Nephron progenitor cell (in vitro differentiated cells): ENCODE results near the gene NAXD.
A peak's percentile ranks its signal among the peaks of the same experiment; 100 is the strongest.
"Not testable (repeated sequence)": the region's sequence is repeated elsewhere in the genome, so short reads cannot be mapped to it uniquely, and the experiment has no call there.

Source experiments
- DNase-seq: peaks from one replicate; pipeline ENCODE4 v3.0.0; 2021
- H3K27ac Mint-ChIP-seq: 2 replicates; pipeline ENCODE4 v1.8.0; 2021; ENCODE audit warnings: mild to moderate bottlenecking, moderate library complexity, mixed read lengths
- H3K27me3 Mint-ChIP-seq: 2 replicates; pipeline ENCODE4 v1.8.0; 2021; ENCODE audit warnings: mild to moderate bottlenecking, low read depth, mixed read lengths; ENCODE audit not compliant: poor library complexity
- H3K36me3 Mint-ChIP-seq: 2 replicates; pipeline ENCODE4 v1.8.0; 2021; ENCODE audit warnings: low read depth, mixed read lengths
- H3K4me1 Mint-ChIP-seq: 2 replicates; pipeline ENCODE4 v1.8.0; 2021; ENCODE audit warnings: mixed read lengths
- H3K4me3 Mint-ChIP-seq: 2 replicates; pipeline ENCODE4 v1.8.0; 2021; ENCODE audit warnings: mild to moderate bottlenecking, moderate library complexity, mixed read lengths
- H3K9me3 Mint-ChIP-seq: 2 replicates; pipeline ENCODE4 v1.8.0; 2021; ENCODE audit warnings: mild to moderate bottlenecking, moderate library complexity, mixed read lengths
- TF ChIP-seq, protein P1 (sequence below): fragments of 200-600 bp; sonication (generic); IDR thresholded peaks from 2 replicates; pipeline ENCODE4 v1.5.0; 2021; ENCODE audit warnings: antibody characterized with exemption

NAXD gene

DNA sequence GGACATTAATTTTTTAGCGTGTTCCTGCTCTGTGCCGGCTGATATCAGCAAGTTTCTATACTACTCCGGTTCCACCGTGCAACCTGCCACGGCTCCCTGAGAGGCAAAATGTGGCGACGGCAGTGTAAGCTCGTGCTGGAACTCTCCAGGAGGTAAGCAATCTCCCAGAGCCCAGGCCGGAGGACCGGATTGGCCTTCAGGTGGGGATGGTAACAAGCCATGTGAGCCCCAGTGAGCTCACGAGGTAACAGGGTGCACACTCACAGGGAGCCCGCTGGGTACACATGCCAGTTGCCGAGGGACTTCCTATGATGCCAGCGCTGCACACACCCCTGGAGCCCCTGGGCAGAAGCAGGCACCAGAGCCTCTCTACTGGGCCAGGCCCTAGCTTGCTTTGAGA is 38.5 kb downstream of the NAXD start:
- TF ChIP-seq, protein P1, sequence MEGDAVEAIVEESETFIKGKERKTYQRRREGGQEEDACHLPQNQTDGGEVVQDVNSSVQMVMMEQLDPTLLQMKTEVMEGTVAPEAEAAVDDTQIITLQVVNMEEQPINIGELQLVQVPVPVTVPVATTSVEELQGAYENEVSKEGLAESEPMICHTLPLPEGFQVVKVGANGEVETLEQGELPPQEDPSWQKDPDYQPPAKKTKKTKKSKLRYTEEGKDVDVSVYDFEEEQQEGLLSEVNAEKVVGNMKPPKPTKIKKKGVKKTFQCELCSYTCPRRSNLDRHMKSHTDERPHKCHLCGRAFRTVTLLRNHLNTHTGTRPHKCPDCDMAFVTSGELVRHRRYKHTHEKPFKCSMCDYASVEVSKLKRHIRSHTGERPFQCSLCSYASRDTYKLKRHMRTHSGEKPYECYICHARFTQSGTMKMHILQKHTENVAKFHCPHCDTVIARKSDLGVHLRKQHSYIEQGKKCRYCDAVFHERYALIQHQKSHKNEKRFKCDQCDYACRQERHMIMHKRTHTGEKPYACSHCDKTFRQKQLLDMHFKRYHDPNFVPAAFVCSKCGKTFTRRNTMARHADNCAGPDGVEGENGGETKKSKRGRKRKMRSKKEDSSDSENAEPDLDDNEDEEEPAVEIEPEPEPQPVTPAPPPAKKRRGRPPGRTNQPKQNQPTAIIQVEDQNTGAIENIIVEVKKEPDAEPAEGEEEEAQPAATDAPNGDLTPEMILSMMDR: no peak
- DNase-seq: no peak
- Mint-ChIP-seq H3K27ac (peak overlapping the region; percentile 75), H3K4me3 (no peak overlapping the region), H3K27me3 (no peaks in the 10 kb centered on the region), H3K36me3 (peaks cover 69% of the 10 kb centered on the region), H3K9me3 (peaks cover 22% of the 10 kb centered on the region), H3K4me1 (peaks cover 31% of the 10 kb centered on the region)

DNA sequence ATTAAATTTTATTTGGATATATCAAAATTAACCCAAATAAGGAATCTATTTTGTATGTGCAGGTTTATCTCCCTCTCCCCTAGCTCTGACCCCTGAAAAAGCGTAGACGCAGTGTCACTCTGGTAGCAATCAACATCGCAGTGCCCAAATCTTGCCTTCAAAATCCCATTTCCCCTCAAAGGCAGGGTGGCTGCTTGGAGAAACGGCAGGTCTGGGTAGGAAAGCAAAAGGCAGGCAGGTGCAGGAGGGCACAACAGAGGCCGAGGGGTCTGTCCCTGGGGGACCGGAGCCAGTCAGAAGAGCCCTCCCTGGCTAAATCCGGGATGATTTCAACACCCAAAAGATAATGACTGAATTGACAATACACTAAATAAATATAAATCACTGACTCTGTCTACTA is 41.9 kb downstream of the NAXD start:
- H3K9me3 Mint-ChIP-seq: peaks cover 53% of the 10 kb centered on the region
- no peak for DNase-seq
- no peaks in the 10 kb centered on the region for H3K27me3 Mint-ChIP-seq
- no peak overlapping the region for H3K4me3 Mint-ChIP-seq
- H3K36me3 Mint-ChIP-seq: peaks cover 82% of the 10 kb centered on the region
- peaks cover 9% of the 10 kb centered on the region for H3K4me1 Mint-ChIP-seq
- H3K27ac Mint-ChIP-seq: no peak overlapping the region
- TF ChIP-seq, protein P1: no peak

DNA sequence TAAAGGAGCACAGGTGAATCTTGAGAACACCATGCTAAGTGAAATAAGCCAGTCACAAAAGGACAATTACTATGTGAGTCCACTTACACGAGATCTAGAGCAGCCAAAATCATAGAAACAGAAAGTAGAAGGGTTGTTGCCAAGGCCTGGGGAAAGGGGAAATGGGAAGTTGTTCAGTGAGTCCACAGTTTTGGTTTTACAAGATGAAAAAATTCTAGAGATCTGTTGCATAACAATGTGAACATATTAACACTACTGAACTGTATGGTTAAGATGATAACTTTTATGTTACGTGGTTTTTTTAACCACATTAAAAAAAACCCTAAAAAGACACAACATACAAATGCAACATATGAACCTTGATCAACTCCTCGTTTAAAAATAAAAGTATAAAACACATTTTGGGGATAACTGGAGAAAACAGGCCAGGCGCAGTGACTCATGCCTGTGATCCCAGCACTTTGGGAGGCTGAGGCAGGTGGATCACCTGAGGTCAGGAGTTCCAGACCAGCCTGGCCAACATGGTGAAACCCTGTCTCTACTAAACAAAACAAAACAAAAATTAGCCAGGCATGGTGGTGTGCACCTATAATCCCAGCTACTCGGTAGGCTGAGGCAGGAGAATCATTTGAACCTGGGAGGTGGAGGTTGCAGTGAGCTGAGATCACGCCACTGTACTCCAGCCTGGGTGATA is 43.0 kb downstream of the NAXD start:
- not testable (repeated sequence) for DNase-seq, H3K4me3 Mint-ChIP-seq, H3K4me1 Mint-ChIP-seq, H3K27ac Mint-ChIP-seq, H3K27me3 Mint-ChIP-seq
- peaks cover 90% of the 10 kb centered on the region for H3K36me3 Mint-ChIP-seq
- peaks cover 61% of the 10 kb centered on the region for H3K9me3 Mint-ChIP-seq

DNA sequence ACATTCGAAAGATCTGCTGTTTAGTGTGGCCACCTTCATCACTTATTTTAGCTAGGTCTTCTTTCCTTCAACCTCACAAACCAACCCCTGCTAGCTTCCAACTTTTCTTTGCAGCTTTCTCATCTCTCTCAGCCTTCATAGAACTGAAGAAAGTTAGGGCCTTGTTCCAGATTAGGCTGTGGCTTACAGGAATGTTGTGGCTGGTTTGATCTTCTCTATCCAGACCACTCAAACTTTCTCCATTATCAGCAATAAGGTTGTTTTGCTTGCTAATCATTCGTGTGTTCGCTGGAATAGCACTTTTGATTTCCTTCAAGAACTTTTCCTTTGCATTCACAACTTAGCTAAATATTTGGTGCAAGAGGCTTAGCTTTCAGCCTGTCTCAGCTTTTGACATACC is 45.9 kb downstream of the NAXD start:
- Mint-ChIP-seq H3K4me3 (no peak overlapping the region), H3K27me3 (peaks cover 3% of the 10 kb centered on the region), H3K9me3 (peaks cover 63% of the 10 kb centered on the region), H3K4me1 (no peaks in the 10 kb centered on the region), H3K27ac (no peak overlapping the region), H3K36me3 (peaks cover 96% of the 10 kb centered on the region)
- TF ChIP-seq, protein P1: no peak
- DNase-seq: no peak

DNA sequence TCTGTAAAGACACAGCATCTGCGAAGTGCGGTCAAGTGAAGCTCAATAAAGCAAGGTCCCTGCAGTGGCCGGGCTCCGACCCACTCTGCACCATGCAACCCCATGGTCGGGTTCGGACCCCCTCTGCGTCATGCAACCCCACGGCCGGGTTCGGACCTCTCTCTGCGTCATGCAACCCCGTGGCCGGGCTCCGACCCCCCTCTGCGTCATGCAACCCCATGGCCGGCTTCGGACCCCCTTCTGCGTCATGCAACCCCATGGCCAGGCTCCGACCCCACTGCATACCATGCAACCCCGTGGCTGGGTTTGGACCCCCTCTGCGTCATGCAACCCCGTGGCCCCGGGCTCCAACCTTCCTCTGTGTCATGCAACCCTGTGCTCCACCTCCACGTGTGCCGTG is 46.7 kb downstream of the NAXD start:
- Mint-ChIP-seq H3K36me3 (peaks cover 100% of the 10 kb centered on the region), H3K27ac (peak overlapping the region; percentile 87), H3K4me3 (no peak overlapping the region), H3K27me3 (peaks cover 3% of the 10 kb centered on the region), H3K9me3 (peaks cover 60% of the 10 kb centered on the region), H3K4me1 (no peaks in the 10 kb centered on the region)
- DNase-seq: no peak
- TF ChIP-seq, protein P1: no peak

DNA sequence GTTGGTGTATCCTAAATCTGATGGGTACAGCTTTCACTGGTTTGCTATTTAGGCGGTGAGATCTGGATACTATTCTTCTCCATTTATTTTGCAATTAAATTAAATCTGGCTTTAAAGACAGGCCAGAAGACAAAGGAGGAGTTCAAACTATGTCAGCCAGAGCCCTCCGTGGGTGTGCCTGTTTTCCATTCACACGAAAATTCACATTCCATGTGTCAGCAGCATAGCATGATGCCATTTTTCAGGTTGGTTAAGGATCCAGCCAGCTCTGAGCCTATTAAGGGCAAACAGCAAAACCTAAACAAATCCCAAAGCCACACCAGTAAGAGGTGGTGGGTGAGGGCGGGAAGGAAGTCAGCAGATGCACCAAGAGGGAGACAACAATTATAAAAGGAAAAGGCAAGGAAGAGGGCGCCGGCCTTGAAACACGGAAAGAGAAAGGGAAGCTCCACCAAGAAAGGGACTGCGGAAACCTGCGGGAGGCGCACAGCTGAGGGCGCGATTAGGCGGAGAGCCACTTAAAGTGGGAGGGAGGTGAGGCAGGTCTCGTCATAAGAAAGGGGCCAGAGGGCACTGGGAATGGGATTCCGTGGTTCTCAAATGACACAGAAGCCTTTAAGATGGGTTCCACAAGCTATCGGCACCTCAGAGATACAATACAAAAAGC is 47.6 kb downstream of the NAXD start:
- TF ChIP-seq, protein P1: no peak

More for the DNA sequence above, 47.6 kb downstream of the NAXD start:
- Mint-ChIP-seq H3K4me3 (no peak overlapping the region), H3K4me1 (no peaks in the 10 kb centered on the region), H3K36me3 (peaks cover 100% of the 10 kb centered on the region), H3K27ac (peak overlapping the region; percentile 45), H3K9me3 (peaks cover 52% of the 10 kb centered on the region), H3K27me3 (peaks cover 3% of the 10 kb centered on the region)
- DNase-seq: no peak
